Measurements from ENCODE around the gene NMNAT3.

Gene NMNAT3

GRCh38 chr3:139660269-139660668, 17.5 kb downstream of the NMNAT3 start:
- Histone ChIP-seq H3K4me3 (ENCODE audit: low read depth in 1 of 5, low read length in 5 of 5) (no peak overlapping the region), H3K36me3 (ENCODE audit: control insufficient read depth in 5 of 5, insufficient read depth in 5 of 5, low read length in 5 of 5) (peaks cover 0 to 5% (median 0%) of the 10 kb centered on the region in 5 donors), H3K9me3 (ENCODE audit: control insufficient read depth in 5 of 5, low read length in 5 of 5) (no peaks in the 10 kb centered on the region), H3K9ac (ENCODE audit: low read length in 5 of 5) (no peak overlapping the region), H3K27me3 (ENCODE audit: control insufficient read depth in 5 of 5, insufficient read depth in 4 of 5, low read length in 5 of 5) (no peaks in the 10 kb centered on the region), H3K27ac (ENCODE audit: low read depth, low read length) (no peak overlapping the region), H3K4me1 (ENCODE audit: control insufficient read depth in 5 of 5, insufficient read depth in 5 of 5, low read length in 5 of 5) (peaks cover 0 to 11% (median 8%) of the 10 kb centered on the region in 5 donors)

- no peak overlapping the region for H3K27ac ChIP-seq (ENCODE audit: low read depth, low read length)
- H3K36me3 ChIP-seq (ENCODE audit: control insufficient read depth in 5 of 5, insufficient read depth in 5 of 5, low read length in 5 of 5), result peaks cover 0 to 5% (median 0%) of the 10 kb centered on the region in 5 donors
- no peaks in the 10 kb centered on the region for H3K27me3 ChIP-seq (ENCODE audit: control insufficient read depth in 5 of 5, insufficient read depth in 4 of 5, low read length in 5 of 5)
- H3K9me3 ChIP-seq (ENCODE audit: control insufficient read depth in 5 of 5, low read length in 5 of 5), result no peaks in the 10 kb centered on the region
- peaks cover 0 to 11% (median 8%) of the 10 kb centered on the region in 5 donors for H3K4me1 ChIP-seq (ENCODE audit: control insufficient read depth in 5 of 5, insufficient read depth in 5 of 5, low read length in 5 of 5)
- no peak overlapping the region for H3K9ac ChIP-seq (ENCODE audit: low read length in 5 of 5)
- no peak overlapping the region for H3K4me3 ChIP-seq (ENCODE audit: low read depth in 1 of 5, low read length in 5 of 5)
These were observed 18.3 kb downstream of the NMNAT3 start for GRCh38 chr3:139659511-139659910.

- H3K4me3 ChIP-seq (ENCODE audit: low read depth in 1 of 5, low read length in 5 of 5), result no peak overlapping the region
- peaks cover 0 to 5% (median 0%) of the 10 kb centered on the region in 5 donors for H3K36me3 ChIP-seq (ENCODE audit: control insufficient read depth in 5 of 5, insufficient read depth in 5 of 5, low read length in 5 of 5)
- H3K27ac ChIP-seq (ENCODE audit: low read depth, low read length), result no peak overlapping the region
- H3K27me3 ChIP-seq (ENCODE audit: control insufficient read depth in 5 of 5, insufficient read depth in 4 of 5, low read length in 5 of 5), result no peaks in the 10 kb centered on the region
- no peak overlapping the region for H3K9ac ChIP-seq (ENCODE audit: low read length in 5 of 5)
- H3K9me3 ChIP-seq (ENCODE audit: control insufficient read depth in 5 of 5, low read length in 5 of 5), result no peaks in the 10 kb centered on the region
- peaks cover 0 to 21% (median 16%) of the 10 kb centered on the region in 5 donors for H3K4me1 ChIP-seq (ENCODE audit: control insufficient read depth in 5 of 5, insufficient read depth in 5 of 5, low read length in 5 of 5)
These were observed 19.8 kb downstream of the NMNAT3 start for GRCh38 chr3:139657936-139658335.

- Histone ChIP-seq H3K27ac (ENCODE audit: low read depth, low read length) (no peak overlapping the region), H3K27me3 (ENCODE audit: control insufficient read depth in 5 of 5, insufficient read depth in 4 of 5, low read length in 5 of 5) (no peaks in the 10 kb centered on the region)
These were observed 20.3 kb downstream of the NMNAT3 start for GRCh38 chr3:139657434-139657833.

GRCh38 chr3:139655909-139656595, 21.7 kb downstream of the NMNAT3 start:
- peaks cover 0 to 2% (median 0%) of the 10 kb centered on the region in 5 donors for H3K36me3 ChIP-seq (ENCODE audit: control insufficient read depth in 5 of 5, insufficient read depth in 5 of 5, low read length in 5 of 5)
- peaks cover 2 to 30% (median 24%) of the 10 kb centered on the region in 5 donors for H3K4me1 ChIP-seq (ENCODE audit: control insufficient read depth in 5 of 5, insufficient read depth in 5 of 5, low read length in 5 of 5)
- no peak overlapping the region for H3K4me3 ChIP-seq (ENCODE audit: low read depth in 1 of 5, low read length in 5 of 5)
- H3K27ac ChIP-seq (ENCODE audit: low read depth, low read length), result no peak overlapping the region
- no peaks in the 10 kb centered on the region for H3K9me3 ChIP-seq (ENCODE audit: control insufficient read depth in 5 of 5, low read length in 5 of 5)
- no peak overlapping the region for H3K9ac ChIP-seq (ENCODE audit: low read length in 5 of 5)
- H3K27me3 ChIP-seq (ENCODE audit: control insufficient read depth in 5 of 5, insufficient read depth in 4 of 5, low read length in 5 of 5), result no peaks in the 10 kb centered on the region

More at GRCh38 chr3:139657434-139657833, 20.3 kb downstream of the NMNAT3 start:
- peaks cover 0 to 5% (median 0%) of the 10 kb centered on the region in 5 donors for H3K36me3 ChIP-seq (ENCODE audit: control insufficient read depth in 5 of 5, insufficient read depth in 5 of 5, low read length in 5 of 5)
- H3K4me1 ChIP-seq (ENCODE audit: control insufficient read depth in 5 of 5, insufficient read depth in 5 of 5, low read length in 5 of 5), result peaks cover 0 to 26% (median 21%) of the 10 kb centered on the region in 5 donors
- no peaks in the 10 kb centered on the region for H3K9me3 ChIP-seq (ENCODE audit: control insufficient read depth in 5 of 5, low read length in 5 of 5)
- no peak overlapping the region for H3K4me3 ChIP-seq (ENCODE audit: low read depth in 1 of 5, low read length in 5 of 5)
- no peak overlapping the region for H3K9ac ChIP-seq (ENCODE audit: low read length in 5 of 5)

GRCh38 chr3:139654637-139655365, 23.0 kb downstream of the NMNAT3 start:
- Histone ChIP-seq H3K27ac (ENCODE audit: low read depth, low read length) (no peak overlapping the region), H3K9me3 (ENCODE audit: control insufficient read depth in 5 of 5, low read length in 5 of 5) (no peaks in the 10 kb centered on the region), H3K4me3 (ENCODE audit: low read depth in 1 of 5, low read length in 5 of 5) (no peak overlapping the region), H3K27me3 (ENCODE audit: control insufficient read depth in 5 of 5, insufficient read depth in 4 of 5, low read length in 5 of 5) (no peaks in the 10 kb centered on the region), H3K36me3 (ENCODE audit: control insufficient read depth in 5 of 5, insufficient read depth in 5 of 5, low read length in 5 of 5) (no peaks in the 10 kb centered on the region), H3K9ac (ENCODE audit: low read length in 5 of 5) (no peak overlapping the region), H3K4me1 (ENCODE audit: control insufficient read depth in 5 of 5, insufficient read depth in 5 of 5, low read length in 5 of 5) (peaks cover 2 to 30% (median 24%) of the 10 kb centered on the region in 5 donors)

GRCh38 chr3:139653582-139653981, 24.2 kb downstream of the NMNAT3 start:
- H3K9ac ChIP-seq (ENCODE audit: low read length in 5 of 5), result no peak overlapping the region
- no peak overlapping the region for H3K4me3 ChIP-seq (ENCODE audit: low read depth in 1 of 5, low read length in 5 of 5)
- H3K27me3 ChIP-seq (ENCODE audit: control insufficient read depth in 5 of 5, insufficient read depth in 4 of 5, low read length in 5 of 5), result no peaks in the 10 kb centered on the region
- H3K36me3 ChIP-seq (ENCODE audit: control insufficient read depth in 5 of 5, insufficient read depth in 5 of 5, low read length in 5 of 5), result no peaks in the 10 kb centered on the region
- H3K27ac ChIP-seq (ENCODE audit: low read depth, low read length), result no peak overlapping the region
- no peaks in the 10 kb centered on the region for H3K9me3 ChIP-seq (ENCODE audit: control insufficient read depth in 5 of 5, low read length in 5 of 5)
- peaks cover 2 to 30% (median 24%) of the 10 kb centered on the region in 5 donors for H3K4me1 ChIP-seq (ENCODE audit: control insufficient read depth in 5 of 5, insufficient read depth in 5 of 5, low read length in 5 of 5)

- H3K36me3 ChIP-seq (ENCODE audit: control insufficient read depth in 5 of 5, insufficient read depth in 5 of 5, low read length in 5 of 5), result no peaks in the 10 kb centered on the region
- H3K4me3 ChIP-seq (ENCODE audit: low read depth in 1 of 5, low read length in 5 of 5), result no peak overlapping the region
- H3K27me3 ChIP-seq (ENCODE audit: control insufficient read depth in 5 of 5, insufficient read depth in 4 of 5, low read length in 5 of 5), result no peaks in the 10 kb centered on the region
- peaks cover 2 to 30% (median 24%) of the 10 kb centered on the region in 5 donors for H3K4me1 ChIP-seq (ENCODE audit: control insufficient read depth in 5 of 5, insufficient read depth in 5 of 5, low read length in 5 of 5)
- no peak overlapping the region for H3K9ac ChIP-seq (ENCODE audit: low read length in 5 of 5)
- H3K9me3 ChIP-seq (ENCODE audit: control insufficient read depth in 5 of 5, low read length in 5 of 5), result no peaks in the 10 kb centered on the region
- H3K27ac ChIP-seq (ENCODE audit: low read depth, low read length), result no peak overlapping the region
These were observed 25.2 kb downstream of the NMNAT3 start for GRCh38 chr3:139652561-139652960.

- H3K4me1 ChIP-seq (ENCODE audit: control insufficient read depth in 5 of 5, insufficient read depth in 5 of 5, low read length in 5 of 5), result peaks cover 2 to 12% (median 7%) of the 10 kb centered on the region in 5 donors
- H3K27ac ChIP-seq (ENCODE audit: low read depth, low read length), result no peak overlapping the region
- no peaks in the 10 kb centered on the region for H3K9me3 ChIP-seq (ENCODE audit: control insufficient read depth in 5 of 5, low read length in 5 of 5)
- H3K4me3 ChIP-seq (ENCODE audit: low read depth in 1 of 5, low read length in 5 of 5), result no peak overlapping the region
- H3K36me3 ChIP-seq (ENCODE audit: control insufficient read depth in 5 of 5, insufficient read depth in 5 of 5, low read length in 5 of 5), result no peaks in the 10 kb centered on the region
- H3K27me3 ChIP-seq (ENCODE audit: control insufficient read depth in 5 of 5, insufficient read depth in 4 of 5, low read length in 5 of 5), result no peaks in the 10 kb centered on the region
- no peak overlapping the region for H3K9ac ChIP-seq (ENCODE audit: low read length in 5 of 5)
These were observed 29.8 kb downstream of the NMNAT3 start for GRCh38 chr3:139647866-139648435.

GRCh38 chr3:139646512-139646911, 31.3 kb downstream of the NMNAT3 start:
- Histone ChIP-seq H3K4me1 (ENCODE audit: control insufficient read depth in 5 of 5, insufficient read depth in 5 of 5, low read length in 5 of 5) (peaks cover 0 to 5% (median 0%) of the 10 kb centered on the region in 5 donors), H3K36me3 (ENCODE audit: control insufficient read depth in 5 of 5, insufficient read depth in 5 of 5, low read length in 5 of 5) (no peaks in the 10 kb centered on the region), H3K4me3 (ENCODE audit: low read depth in 1 of 5, low read length in 5 of 5) (no peak overlapping the region), H3K27ac (ENCODE audit: low read depth, low read length) (no peak overlapping the region), H3K9ac (ENCODE audit: low read length in 5 of 5) (no peak overlapping the region), H3K27me3 (ENCODE audit: control insufficient read depth in 5 of 5, insufficient read depth in 4 of 5, low read length in 5 of 5) (no peaks in the 10 kb centered on the region), H3K9me3 (ENCODE audit: control insufficient read depth in 5 of 5, low read length in 5 of 5) (no peaks in the 10 kb centered on the region)

Data from subcutaneous abdominal adipose tissue (tissue), 5 donors.